Stimulated activated effector memory CD8-positive, alpha-beta T cell treated with anti-CD3 and anti-CD28 coated beads, Interleukin-12 subunit alpha, Interleukin-12 subunit beta, amount 100 ng/mL, for 72 hours (primary cell): ENCODE data around the gene KLHL30.

Experiments
- ATAC-seq: fragments of 150-1000 bp; cut with Tn5 transposase; 2 replicates; pipeline ENCODE4 v1.10.0; 2021
- DNase-seq, 2 donors: peaks; one replicate each; pipeline ENCODE4 v3.0.0; 2021 to 2022; ENCODE audit warnings: low spot score in 2 of 2
- H3K27ac Mint-ChIP-seq: one replicate; pipeline ENCODE4 v1.8.0; 2022; ENCODE audit warnings: mild to moderate bottlenecking, mixed read lengths
- H3K36me3 Mint-ChIP-seq: one replicate; pipeline ENCODE4 v1.8.0; 2022; ENCODE audit warnings: mild to moderate bottlenecking, mixed read lengths
- H3K4me1 Mint-ChIP-seq: one replicate; pipeline ENCODE4 v1.8.0; 2022; ENCODE audit warnings: mixed read lengths
- H3K4me3 Mint-ChIP-seq: one replicate; pipeline ENCODE4 v1.8.0; 2022; ENCODE audit warnings: mild to moderate bottlenecking, mixed read lengths
- H3K9me3 Mint-ChIP-seq: one replicate; pipeline ENCODE4 v1.8.0; 2022; ENCODE audit warnings: mixed read lengths

The KLHL30 gene

DNA sequence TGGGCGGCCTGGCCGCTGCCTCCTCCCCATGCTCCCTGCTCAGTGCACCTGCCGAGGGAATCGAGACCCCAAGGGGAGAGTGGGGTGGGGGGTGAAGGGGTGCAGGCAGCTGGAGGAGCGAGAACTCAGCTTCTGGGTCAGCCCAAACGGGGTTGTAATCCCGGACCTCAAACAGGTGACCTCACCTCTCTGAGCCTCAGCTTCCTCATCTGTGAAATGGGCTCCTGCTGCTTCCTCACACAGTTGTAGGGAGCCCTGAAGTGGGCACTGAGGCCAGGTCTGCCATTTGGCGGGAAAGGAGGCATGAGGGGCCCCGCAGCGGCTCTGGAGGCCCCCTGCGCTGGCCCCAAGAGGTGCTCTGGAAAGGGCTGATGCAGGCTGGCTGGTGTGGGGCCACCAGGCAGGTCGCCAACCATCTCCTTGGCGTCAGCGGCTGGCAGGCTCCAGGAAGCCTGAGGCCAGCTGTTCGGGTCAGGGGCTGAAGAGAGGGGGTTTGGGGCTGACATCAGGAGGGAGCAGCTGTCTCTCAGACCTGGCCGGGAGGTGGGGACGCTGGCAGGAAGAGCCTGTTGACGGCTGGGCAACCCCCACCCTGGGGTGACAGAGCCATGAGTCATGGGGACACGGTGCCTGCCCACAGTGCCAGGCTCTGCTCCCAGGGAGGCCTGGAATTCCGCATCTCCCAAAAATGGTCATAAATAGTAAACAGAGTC lies 4.9 kb downstream of the KLHL30 start:
- no peaks in the 10 kb centered on the region for H3K36me3 Mint-ChIP-seq
- H3K9me3 Mint-ChIP-seq: no peaks in the 10 kb centered on the region
- no peak overlapping the region for H3K4me3 Mint-ChIP-seq
- DNase-seq: no peak
- peak overlapping the region; percentile 46 for H3K27ac Mint-ChIP-seq
- ATAC-seq: peak; percentile 36
- peaks cover 16% of the 10 kb centered on the region for H3K4me1 Mint-ChIP-seq

DNA sequence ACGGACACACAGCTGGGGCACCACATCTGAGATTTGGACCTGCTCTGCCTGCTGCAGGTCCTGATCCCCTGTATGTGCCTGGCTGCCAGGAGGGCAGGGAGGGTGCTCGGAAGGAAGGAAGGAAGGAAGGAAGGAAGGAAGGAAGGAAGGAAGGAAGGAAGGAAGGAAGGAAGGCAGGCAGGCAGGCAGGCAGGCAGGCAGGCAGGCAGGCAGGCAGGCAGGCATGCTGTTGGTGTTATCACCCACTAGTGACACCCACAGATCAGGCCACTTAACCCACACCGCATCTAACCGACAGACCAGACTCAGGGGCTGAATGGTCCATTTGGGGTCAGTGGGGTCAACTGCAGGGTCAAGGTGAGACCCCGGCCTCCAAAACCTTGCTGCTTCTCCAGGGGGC lies 5.8 kb downstream of the KLHL30 start:
- H3K4me3 Mint-ChIP-seq: no peak overlapping the region
- peaks cover 16% of the 10 kb centered on the region for H3K4me1 Mint-ChIP-seq
- H3K9me3 Mint-ChIP-seq: no peaks in the 10 kb centered on the region
- H3K27ac Mint-ChIP-seq: peak overlapping the region; percentile 46
- DNase-seq (no peak), ATAC-seq (no peak)
- no peaks in the 10 kb centered on the region for H3K36me3 Mint-ChIP-seq

DNA sequence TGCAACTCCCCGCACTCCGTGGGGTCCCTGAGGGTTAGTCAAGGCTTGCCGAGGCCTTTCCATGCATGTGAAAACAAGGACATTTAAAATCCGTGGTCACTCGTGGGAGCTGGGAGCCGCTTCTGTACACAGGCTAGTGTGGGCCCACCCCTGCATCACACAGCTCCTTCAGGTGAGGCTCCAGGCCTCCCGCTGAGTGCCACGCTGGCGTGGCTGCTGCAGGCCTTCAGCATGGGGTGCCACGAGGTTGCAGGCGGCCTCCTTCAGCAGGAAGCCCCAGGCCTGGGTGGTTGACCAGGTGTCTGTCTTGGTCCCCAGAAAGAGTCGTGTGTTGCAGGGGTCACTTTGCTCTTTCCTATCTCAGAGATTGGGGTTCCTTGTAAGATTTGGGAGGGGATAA lies 6.6 kb downstream of the KLHL30 start:
- no peaks in the 10 kb centered on the region for H3K9me3 Mint-ChIP-seq

DNA sequence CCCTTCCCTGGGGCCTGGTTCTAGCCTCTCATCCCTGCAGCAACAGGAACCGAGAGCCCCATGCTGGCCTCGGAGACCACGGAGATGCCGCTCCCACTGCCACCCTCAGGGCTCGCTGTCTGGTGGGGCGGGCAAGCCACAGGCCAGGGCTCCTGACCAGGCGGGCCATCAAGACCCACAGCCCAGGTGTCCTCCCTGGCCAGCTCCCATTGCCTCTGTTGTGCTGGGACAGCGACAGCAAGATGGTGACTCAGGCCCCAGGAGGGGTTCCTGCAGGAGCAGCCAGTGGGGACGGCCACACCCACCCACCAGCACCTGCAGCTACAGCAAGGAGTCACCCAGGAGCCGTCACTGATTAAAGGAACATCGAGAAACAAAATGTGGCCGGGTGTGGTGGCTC lies 7.4 kb downstream of the KLHL30 start:
- no peaks in the 10 kb centered on the region for H3K36me3 Mint-ChIP-seq
- H3K4me1 Mint-ChIP-seq: peaks cover 16% of the 10 kb centered on the region
- DNase-seq: no peak
- H3K9me3 Mint-ChIP-seq: no peaks in the 10 kb centered on the region
- H3K27ac Mint-ChIP-seq: no peak overlapping the region
- H3K4me3 Mint-ChIP-seq: no peak overlapping the region
- no peak for ATAC-seq

More for the DNA sequence above, 6.6 kb downstream of the KLHL30 start:
- H3K4me1 Mint-ChIP-seq: peaks cover 16% of the 10 kb centered on the region
- H3K27ac Mint-ChIP-seq: no peak overlapping the region
- ATAC-seq (no peak), DNase-seq (no peak)
- H3K36me3 Mint-ChIP-seq: no peaks in the 10 kb centered on the region
- H3K4me3 Mint-ChIP-seq: no peak overlapping the region

DNA sequence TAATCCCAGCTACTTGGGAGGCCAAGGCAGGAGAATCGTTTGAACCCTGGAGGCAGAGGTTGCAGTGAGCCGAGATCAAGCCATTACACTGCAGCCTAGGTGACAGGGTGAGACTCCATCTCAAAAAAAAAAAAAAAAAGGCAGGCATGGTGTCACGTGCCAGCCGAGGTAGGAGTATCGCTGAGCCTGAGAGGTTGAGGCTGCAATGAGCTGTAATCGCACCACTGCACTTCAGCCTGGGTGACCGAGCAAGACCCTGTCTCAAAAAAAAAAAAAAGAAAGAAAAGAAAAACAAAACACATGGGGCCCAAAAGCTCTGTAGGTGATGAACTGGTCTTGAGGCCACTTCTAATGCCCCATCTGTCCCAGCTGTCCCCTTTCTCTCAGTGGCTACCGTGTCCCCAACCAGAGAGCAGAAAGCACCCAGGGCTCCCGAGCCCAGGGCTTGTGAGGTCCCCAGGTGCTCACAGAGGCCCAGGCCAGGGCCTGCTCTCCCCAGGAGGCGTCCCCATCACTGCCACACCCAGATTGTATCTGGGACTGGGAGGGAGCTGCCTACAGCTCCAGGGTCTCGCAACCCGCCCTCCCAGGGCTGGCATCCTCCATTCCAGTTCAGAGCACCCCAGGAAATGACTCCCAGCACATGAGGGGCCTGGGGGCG lies 8.5 kb downstream of the KLHL30 start:
- peaks cover 8% of the 10 kb centered on the region for H3K4me1 Mint-ChIP-seq
- DNase-seq (no peak), ATAC-seq (no peak)
- H3K9me3 Mint-ChIP-seq: no peaks in the 10 kb centered on the region
- no peaks in the 10 kb centered on the region for H3K36me3 Mint-ChIP-seq
- no peak overlapping the region for H3K27ac Mint-ChIP-seq
- no peak overlapping the region for H3K4me3 Mint-ChIP-seq

DNA sequence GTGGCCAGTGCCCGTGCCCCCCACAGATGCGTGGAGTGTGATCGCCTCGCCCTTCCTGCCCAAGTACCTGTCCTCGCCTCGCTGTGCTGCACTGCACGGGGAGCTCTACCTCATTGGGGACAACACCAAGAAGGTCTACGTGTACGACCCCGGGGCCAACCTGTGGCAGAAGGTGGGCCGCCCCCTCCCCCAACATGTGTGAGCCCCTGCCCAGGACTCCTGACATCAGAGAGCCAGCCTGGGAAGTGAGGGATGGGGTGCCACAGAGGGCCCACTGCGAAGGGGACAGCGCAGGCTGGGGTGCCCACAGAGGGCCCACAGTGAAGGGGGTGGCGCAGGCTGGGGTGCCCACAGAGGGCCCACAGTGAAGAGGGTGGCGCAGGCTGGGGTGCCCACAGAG lies 10.5 kb downstream of the KLHL30 start:
- Mint-ChIP-seq H3K9me3 (no peaks in the 10 kb centered on the region), H3K27ac (no peak overlapping the region), H3K36me3 (no peaks in the 10 kb centered on the region), H3K4me1 (peaks cover 2% of the 10 kb centered on the region), H3K4me3 (no peak overlapping the region)
- ATAC-seq (no peak), DNase-seq (no peak)

DNA sequence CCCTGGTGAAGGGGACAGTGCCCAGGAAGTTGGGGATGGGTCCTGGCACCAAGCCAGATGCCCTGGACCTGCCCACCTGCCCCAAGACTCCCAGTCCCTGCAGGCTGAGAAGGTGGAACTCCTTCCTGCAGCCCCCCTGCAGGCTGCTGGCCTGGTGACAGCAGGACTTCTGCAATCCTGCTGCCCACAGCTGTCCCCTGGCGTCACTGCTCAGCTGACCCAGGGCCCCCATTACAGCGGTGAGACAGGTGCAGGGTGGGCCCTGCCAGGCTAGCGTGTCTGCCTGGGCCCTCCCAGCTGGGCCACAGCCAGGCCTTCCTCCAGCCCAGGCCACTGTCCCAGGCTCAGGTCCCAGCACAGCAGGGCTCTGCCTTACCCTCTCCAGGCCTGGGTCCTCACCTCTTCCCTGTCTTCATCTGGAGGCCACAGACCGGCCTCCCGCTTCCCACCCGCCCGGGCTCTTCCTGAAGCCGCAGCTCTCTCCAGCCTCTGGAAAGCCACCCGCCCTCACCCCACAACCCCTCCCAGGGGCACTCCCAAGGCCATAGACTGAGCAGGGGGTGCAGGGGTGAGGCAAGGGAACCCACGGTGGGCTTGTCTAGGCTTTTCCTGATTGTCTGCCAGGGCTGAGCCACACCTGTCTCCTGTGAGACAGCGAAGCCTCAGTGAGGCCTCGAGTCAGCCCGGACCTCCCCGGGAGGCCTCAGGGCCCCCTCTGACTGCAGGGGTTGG lies 11.5 kb downstream of the KLHL30 start:
- H3K9me3 Mint-ChIP-seq: no peaks in the 10 kb centered on the region
- H3K36me3 Mint-ChIP-seq: no peaks in the 10 kb centered on the region
- no peak overlapping the region for H3K27ac Mint-ChIP-seq
- DNase-seq (no peak), ATAC-seq (no peak)
- no peaks in the 10 kb centered on the region for H3K4me1 Mint-ChIP-seq
- H3K4me3 Mint-ChIP-seq: no peak overlapping the region

DNA sequence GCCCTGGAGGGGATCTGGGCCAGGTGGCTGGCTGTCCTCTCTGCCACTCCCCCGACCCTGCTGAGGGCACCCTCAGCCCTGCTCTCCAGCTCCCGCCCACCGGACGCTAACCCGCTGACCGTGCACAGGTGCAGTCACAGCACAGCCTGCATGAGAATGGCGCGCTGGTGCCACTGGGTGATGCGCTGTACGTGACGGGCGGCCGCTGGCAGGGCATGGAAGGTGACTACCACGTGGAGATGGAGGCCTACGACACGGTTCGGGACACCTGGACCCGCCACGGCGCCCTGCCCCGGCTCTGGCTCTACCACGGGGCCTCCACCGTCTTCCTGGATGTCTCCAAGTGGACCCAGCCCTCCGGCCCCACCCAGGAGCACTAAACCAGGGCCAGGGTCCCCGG lies 12.2 kb downstream of the KLHL30 start:
- H3K27ac Mint-ChIP-seq: no peak overlapping the region
- H3K36me3 Mint-ChIP-seq: no peaks in the 10 kb centered on the region
- H3K4me3 Mint-ChIP-seq: no peak overlapping the region

DNA sequence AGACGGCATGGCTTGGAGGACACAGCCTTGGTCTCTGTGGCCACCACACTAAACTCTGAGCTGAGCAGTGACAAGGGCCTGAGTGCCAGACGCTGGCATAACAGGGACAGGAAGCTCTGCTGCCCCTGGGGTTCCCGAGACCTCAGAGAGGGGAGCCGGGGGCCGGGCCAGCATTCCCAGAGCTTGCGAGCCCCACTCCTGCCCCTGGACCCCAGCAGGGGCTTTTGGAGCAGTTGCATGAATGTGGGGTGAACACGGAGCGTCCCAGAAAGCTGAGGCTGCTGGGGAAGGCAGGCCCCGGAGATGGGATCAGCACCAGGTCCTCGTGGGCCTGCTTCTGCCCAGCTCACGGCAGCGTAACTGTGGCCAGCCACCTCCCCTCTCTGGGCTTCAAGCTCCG lies 12.7 kb downstream of the KLHL30 start:
- Mint-ChIP-seq H3K36me3 (no peaks in the 10 kb centered on the region), H3K27ac (no peak overlapping the region), H3K4me1 (no peaks in the 10 kb centered on the region), H3K9me3 (no peaks in the 10 kb centered on the region), H3K4me3 (no peak overlapping the region)
- no peak for ATAC-seq
- no peak for DNase-seq

More for the DNA sequence above, 12.2 kb downstream of the KLHL30 start:
- H3K9me3 Mint-ChIP-seq: no peaks in the 10 kb centered on the region
- H3K4me1 Mint-ChIP-seq: no peaks in the 10 kb centered on the region
- ATAC-seq: no peak
- no peak for DNase-seq

DNA sequence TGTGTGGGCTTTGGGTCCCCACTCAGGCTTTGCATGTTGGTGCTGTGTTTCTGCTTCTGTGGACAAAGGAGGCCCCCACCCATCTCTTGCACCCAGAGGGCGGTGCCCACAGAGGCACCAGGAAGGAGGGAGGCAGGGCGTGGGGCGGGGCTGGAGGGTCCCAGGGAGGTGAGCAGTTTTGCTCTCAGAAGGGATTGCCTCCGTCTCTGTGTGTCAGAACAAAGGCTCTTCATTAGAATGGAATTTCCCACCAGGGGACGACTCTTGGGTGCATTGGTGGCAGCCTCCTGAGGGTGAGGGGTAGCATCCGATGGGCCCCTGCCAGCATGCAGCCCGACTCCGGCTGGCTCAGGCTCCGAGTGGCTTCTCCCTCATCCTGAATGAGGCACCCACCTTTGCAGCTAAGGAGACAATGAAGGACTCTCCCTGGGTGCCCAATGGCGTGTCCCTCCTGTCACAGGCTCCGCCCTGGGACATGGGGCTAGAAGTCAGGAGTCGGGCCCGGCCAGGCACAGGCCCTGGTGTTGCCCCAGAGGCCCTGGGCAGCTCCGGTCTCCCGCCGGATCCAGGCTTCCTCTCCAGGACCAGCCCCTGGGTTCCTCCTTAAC lies 13.3 kb downstream of the KLHL30 start:
- DNase-seq (no peak), ATAC-seq (no peak)
- H3K9me3 Mint-ChIP-seq: no peaks in the 10 kb centered on the region
- no peaks in the 10 kb centered on the region for H3K4me1 Mint-ChIP-seq
- H3K27ac Mint-ChIP-seq: no peak overlapping the region
- H3K4me3 Mint-ChIP-seq: no peak overlapping the region
- no peaks in the 10 kb centered on the region for H3K36me3 Mint-ChIP-seq

DNA sequence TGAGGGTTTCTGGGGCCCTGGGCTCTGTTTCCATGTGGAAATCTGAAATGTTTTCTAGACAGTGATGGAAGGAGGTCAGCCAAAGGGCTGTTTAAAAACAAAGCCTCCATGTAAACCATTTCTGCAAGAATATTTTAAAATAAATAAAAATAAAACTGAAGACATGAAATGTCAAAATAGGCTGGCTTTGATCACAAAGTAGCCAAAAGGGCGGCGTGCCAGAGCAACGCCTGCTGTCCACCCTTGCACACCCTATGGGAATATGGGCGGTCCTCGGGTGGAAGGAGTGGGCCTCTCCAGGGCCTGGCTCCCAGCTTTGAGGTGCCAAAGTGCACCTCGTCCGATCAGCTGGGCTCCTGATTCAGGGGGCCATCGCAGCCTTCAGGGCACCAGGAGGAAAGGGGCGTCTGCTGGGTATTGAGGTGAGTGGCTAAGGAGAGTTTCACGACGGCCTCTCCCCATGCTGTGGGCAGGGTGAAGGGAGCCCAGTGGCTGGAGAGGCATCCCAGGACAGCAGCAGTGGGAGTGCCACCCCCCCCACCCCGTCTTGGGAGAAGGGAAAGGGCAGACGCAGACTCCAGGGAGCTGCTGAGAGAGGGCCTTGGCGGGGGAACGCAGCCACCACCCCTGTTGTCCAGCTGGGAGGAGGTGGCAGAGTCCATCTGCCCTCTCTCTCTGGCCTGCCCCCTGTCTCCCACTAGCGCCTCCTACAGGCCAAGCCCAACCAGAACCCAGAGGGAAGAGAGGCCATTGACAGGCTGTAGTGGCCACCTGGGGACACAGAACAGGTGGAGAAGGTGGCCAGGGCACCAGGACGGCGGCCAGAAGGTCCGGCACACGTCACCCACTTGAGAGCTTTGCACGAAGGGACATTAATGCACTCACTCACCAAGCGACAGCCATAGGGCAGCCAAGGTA lies 14.6 kb downstream of the KLHL30 start:
- DNase-seq: no peak
- Mint-ChIP-seq H3K9me3 (no peaks in the 10 kb centered on the region), H3K4me3 (no peak overlapping the region)

DNA sequence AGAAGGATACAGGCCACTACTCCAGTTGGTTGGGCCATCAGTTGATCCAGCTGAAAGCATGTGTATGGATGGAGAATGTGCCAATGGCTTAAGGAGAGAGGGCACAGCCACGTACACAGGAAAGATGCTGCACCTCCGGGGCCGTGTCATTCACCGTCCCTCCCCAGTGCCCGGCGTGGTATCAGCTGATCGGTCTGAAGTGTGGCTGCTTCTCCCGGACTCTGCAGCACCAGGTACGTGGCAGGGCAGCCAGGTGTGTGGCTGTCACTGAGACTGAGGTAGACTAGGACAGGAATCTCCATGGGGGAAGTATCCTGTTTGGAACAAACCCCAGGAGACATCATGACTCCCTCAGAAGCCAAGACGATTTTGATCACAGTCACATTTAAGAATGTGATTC lies 16.1 kb downstream of the KLHL30 start:
- peaks cover 6% of the 10 kb centered on the region for H3K4me1 Mint-ChIP-seq
- no peak overlapping the region for H3K4me3 Mint-ChIP-seq
- no peaks in the 10 kb centered on the region for H3K36me3 Mint-ChIP-seq
- no peak overlapping the region for H3K27ac Mint-ChIP-seq
- DNase-seq: no peak
- no peak for ATAC-seq
- no peaks in the 10 kb centered on the region for H3K9me3 Mint-ChIP-seq

More for the DNA sequence above, 14.6 kb downstream of the KLHL30 start:
- ATAC-seq: no peak
- H3K27ac Mint-ChIP-seq: no peak overlapping the region
- no peaks in the 10 kb centered on the region for H3K36me3 Mint-ChIP-seq
- no peaks in the 10 kb centered on the region for H3K4me1 Mint-ChIP-seq

DNA sequence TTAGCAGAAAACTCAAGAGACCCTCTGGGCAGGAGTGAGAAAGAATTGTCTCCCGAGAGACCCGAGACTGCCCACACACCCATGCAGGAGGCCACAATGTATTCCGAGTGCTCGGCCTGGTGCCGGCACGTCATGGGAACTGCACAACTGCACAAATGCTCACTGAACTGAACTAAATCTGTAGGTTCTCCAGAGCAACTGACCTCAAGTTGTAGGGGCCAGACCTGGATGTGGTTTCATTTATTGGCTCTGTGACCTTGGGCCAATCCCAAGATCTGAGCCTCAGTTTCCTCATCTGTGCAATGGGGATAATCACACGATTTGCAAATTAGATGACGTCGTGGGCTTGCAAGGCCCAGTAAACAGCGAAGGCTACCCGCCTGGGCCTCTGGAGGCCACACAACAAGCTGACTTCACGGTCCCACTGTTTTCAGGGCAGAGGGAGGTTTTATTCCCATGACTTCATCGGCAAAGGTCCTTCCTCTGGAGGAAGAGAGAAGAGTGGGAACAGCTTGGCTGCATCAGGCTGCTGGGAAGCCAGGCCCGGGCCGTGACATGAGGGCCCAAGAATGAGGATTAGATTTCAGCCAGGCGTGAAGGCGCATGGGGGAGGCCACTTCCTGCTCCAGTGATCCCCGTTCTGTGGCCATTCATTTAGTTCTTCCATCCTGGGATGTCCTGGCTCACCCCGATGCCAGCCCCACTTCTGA lies 16.7 kb downstream of the KLHL30 start:
- H3K4me3 Mint-ChIP-seq: no peak overlapping the region
- H3K9me3 Mint-ChIP-seq: no peaks in the 10 kb centered on the region
- H3K4me1 Mint-ChIP-seq: peaks cover 7% of the 10 kb centered on the region
- ATAC-seq: no peak
- no peaks in the 10 kb centered on the region for H3K36me3 Mint-ChIP-seq
- no peak overlapping the region for H3K27ac Mint-ChIP-seq
- DNase-seq: no peak
